HG03108 (cell line): ENCODE data around the gene SEC22C.
A peak's percentile ranks its signal among the peaks of the same experiment; 100 is the strongest.
"Not testable (repeated sequence)": the region's sequence is repeated elsewhere in the genome, so short reads cannot be mapped to it uniquely, and the experiment has no call there.

Source experiments
- ATAC-seq: cut with Tn5 transposase; IDR thresholded peaks from one replicate; pipeline ENCODE4 v1.9.1; 2021; ENCODE audit warnings: moderate library complexity; ENCODE audit not compliant: unreplicated experiment

The SEC22C gene, protein sequence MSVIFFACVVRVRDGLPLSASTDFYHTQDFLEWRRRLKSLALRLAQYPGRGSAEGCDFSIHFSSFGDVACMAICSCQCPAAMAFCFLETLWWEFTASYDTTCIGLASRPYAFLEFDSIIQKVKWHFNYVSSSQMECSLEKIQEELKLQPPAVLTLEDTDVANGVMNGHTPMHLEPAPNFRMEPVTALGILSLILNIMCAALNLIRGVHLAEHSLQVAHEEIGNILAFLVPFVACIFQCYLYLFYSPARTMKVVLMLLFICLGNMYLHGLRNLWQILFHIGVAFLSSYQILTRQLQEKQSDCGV

GRCh38 chr3:42581709-42582473 lies at the start of gene SEC22C:
TSS of gene SEC22C (minus strand) at chr3:42581967. CDS start at chr3:42569046, 12,921 bp downstream.
- ATAC-seq = peak; percentile 90

GRCh38 chr3:42613462-42613861 lies 31.7 kb upstream of the SEC22C start:
- no peak for ATAC-seq

DNA sequence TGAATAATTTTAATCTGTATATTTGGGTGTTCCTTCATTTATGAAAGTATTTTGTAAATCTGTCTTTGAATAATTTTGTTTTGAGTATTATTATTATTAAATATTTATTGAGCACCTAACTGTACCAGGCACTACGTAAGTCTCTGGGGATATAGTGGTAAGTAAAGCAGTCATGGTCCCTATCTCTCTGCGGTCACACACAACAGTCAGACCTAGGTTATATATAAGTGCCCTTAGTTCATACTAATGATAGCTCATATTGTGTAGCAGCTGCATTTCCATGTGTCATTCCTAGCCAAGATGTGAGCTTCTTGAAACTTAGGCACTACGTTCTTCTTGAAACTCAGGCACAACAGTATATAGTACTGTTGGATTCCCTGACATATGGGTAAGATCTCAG lies 31.2 kb upstream of the SEC22C start:
- ATAC-seq = peak; percentile 58

DNA sequence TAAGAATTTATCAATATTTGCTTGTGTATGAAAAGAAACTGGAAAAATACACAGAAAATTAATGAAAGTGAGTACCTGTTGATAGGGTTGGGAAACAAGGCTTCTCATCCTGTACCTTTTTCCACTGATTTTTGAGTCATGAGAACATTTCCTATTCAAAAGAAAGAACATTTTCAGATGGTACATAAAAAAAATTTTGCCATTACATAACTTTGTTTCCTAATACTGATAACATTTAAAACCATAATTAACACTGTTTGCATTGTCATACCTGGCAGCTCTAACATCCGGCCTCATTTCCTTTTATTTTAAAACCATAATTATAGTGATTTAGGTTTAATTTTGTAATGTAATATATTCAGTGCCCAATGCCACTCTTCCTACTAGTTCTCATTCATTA lies 30.4 kb upstream of the SEC22C start:
- ATAC-seq = no peak

DNA sequence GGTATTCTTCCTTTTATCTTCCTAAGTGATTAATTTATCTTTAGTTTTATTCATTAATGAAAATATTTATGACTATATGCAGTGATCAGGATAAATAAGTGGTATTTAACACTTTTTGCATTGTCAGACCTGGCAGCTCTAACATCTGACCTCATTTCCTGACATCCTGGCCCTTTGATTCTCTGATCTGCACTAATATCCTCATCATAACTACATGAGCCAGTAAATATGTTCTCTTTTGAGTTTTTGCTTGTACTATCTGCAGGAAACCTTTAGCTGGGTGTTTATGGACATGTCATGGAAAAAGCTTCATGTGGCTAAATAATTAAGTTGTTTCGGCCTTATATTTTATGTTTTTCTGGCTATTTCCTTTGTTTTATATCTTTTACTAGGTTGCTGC lies 29.2 kb upstream of the SEC22C start:
- ATAC-seq = no peak

- no peak for ATAC-seq
Observed at GRCh38 chr3:42608581-42608980, 26.8 kb upstream of the SEC22C start.

GRCh38 chr3:42605546-42606173 lies 23.9 kb upstream of the SEC22C start:
- ATAC-seq = no peak

- no peak for ATAC-seq
Observed at GRCh38 chr3:42602961-42603360, 21.2 kb upstream of the SEC22C start.

- ATAC-seq = no peak
Observed at GRCh38 chr3:42601896-42602581, 20.3 kb upstream of the SEC22C start.

DNA sequence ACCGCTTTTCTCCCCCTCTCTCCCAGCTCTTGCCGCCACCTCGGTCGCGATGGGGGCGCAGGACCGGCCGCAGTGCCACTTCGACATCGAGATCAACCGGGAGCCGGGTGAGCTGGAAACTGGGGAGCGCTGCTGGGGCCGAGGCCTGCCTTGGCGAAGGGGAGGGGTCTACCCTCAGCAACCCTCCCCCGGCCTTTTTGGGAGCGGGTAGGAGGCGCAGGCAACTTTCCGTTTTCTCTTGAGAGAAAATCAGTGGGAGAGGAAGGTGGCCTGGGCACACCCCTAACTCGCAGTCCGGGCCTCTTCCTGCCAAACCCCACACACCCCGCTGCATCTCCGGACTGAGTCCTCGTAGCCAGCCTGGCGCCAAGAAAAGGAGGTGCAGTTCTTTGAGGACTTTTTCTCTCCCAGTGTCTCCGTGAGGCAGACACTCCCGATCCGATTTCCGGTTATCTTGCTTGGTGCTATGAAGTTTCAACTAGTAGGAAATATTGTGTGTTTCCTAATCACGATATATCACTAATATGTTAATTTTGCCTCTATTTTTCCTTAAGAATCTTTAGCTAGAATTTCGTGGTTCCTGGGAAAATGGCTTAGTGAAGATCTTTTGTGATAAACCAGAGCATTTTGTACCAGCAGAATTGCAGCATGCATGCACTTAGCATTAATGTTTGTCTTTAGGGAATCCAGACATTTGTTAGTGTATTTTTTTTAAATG lies 19.4 kb upstream of the SEC22C start:
- peak; percentile 18 for ATAC-seq

DNA sequence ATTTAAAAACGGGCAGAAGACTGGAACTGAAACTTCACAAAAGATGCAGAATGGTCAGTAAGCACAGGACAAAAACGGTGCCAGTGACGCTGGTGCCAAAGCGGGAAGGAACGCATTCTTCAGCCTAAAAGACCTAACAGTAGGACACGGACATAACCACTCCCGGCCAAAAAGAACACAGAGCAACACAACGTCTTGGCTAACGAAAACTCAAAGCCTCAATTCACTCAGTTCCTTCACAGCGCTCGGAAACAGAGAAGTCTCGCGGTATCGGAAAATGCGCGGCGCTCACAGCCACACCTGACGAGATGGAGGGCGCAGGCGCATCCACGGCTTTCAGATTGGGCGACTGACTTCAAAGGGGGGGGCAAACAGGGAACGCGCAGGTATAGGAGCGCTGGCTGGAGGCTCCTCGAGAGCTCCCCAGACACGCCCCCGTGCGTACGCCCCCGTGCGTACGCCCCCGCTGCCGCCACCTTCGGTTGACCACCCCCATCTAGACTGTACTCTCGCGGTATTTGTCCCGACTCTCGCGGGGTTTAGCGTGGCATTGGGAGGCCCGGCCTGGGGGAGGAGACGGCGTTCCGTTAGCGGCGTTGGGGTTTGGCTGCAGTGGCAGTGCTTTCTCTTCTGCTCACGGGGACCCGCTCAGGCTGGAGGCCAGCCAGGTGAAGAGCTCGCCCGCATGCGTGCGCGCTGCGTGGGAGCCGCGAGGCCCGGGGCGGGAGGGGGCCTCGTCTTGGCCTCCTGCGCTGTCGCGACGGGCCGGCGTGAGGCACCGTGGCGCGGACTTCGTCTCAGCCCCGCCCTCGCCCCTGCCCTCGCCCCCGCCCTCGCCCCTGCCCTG lies 18.6 kb upstream of the SEC22C start, which contains the start of gene NKTR:
NKTR (plus strand) TSS at position 576 of the 847 bp plus-strand sequence. CDS start 321 bp downstream, outside the sequence.
- peak; percentile 80 for ATAC-seq

DNA sequence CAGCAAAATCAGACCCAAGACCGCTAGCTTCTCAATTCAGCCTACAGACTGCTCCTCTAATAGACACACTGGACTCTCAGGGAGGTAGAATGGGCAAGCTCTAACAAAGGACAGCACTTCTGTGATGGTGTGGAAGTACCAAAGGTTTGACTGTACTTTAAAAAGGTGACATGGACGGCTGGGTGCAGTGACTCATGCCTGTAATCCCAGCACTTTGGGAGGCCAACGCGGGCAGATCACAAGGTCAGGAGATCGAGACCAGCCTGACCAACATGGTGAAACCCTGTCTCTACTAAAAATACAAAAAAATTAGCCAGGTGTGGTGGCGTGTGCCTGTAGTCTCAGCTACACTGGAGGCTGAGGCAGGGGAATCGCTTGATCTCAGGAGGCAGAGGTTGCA lies 15.3 kb upstream of the SEC22C start:
- ATAC-seq = not testable (repeated sequence)

- ATAC-seq = no peak
Observed at GRCh38 chr3:42595682-42596081, 13.9 kb upstream of the SEC22C start.

- no peak for ATAC-seq
Observed at GRCh38 chr3:42593635-42594034, 11.9 kb upstream of the SEC22C start.

DNA sequence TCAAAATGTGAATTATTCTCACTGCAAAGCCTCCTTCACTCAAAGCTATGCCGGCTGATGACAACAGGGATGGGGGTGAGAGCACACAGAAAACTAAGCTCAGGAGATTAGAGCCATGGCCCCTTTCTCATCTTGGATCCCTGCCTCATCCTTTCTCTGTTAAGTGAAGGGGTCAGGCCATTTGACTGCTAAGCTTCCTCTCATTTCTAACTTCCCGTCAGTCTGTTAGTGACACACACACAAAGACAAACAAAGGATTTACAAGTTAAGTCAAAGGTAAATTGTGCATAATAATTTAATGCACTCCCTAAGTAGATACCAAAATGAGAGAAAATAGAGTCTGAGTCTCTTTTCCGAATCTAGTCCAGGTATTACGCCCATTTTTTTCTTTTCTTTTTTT lies 10.0 kb upstream of the SEC22C start:
- ATAC-seq = no peak

- no peak for ATAC-seq
Observed at GRCh38 chr3:42590989-42591756, 9.4 kb upstream of the SEC22C start.

DNA sequence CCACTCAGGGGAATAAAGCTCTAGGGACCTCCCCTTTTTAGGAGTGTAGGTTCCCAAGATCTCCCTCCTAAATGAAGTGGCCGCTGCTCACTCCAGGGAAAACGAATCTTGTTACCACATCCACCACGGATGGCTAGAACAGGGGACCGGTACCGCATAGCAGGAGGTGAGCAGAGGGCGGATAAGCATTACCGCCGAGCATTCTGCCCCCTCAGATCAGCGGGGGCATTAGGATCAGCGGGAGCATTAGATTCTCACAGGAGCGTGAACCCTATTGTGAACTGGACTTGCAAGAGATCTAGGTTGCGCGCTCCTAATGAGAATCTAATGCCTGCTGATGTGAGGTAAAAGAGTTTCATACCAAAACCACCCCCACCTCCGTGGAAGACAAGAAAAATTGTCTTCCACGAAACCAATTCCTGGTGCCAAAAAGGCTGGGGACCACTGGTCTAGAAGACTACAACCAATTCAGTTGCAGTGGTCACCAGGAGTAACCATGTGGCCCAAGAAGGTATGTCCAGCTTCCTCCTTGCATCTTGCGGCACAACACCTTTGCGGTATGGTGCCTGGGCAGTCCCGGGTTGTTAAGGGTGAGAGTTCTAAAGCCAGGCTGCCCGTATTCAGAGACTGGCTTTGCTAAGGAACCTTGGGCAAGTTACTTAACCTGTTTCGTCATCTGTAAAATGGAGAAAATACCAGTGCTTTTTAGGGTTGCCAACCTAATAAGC lies 7.8 kb upstream of the SEC22C start:
- no peak for ATAC-seq

- ATAC-seq = no peak
Observed at GRCh38 chr3:42588625-42589024, 6.9 kb upstream of the SEC22C start.
